GM12892 (cell line): ENCODE measurements around the gene DHX58.

Experiments
- DNase-seq: peaks from one replicate; pipeline ENCODE4 v3.0.0; 2011; ENCODE audit not compliant: insufficient read length
- FAIRE-seq: peaks from 2 replicates; lab custom pipeline; 2011; peaks lifted over from hg19 to GRCh38; lab: Jason Lieb, UNC
- POLR2A ChIP-seq: IDR thresholded peaks from 2 replicates; pipeline ENCODE4 v1.6.1; 2011; ENCODE audit warnings: low read depth, low read length, control low read depth
- POLR2AphosphoS5 ChIP-seq: IDR thresholded peaks from 2 replicates; pipeline ENCODE4 v1.6.1; 2011; ENCODE audit warnings: low read depth, low read length, control low read depth
- TAF1 ChIP-seq: IDR thresholded peaks from 2 replicates; pipeline ENCODE4 v1.6.1; 2011; ENCODE audit warnings: low read depth, mild to moderate bottlenecking, control low read depth, low read length, borderline replicate concordance

Gene DHX58

GRCh38 chr17:42068979-42069378 is 43.5 kb downstream of the DHX58 start:
- DNase-seq (no peak), FAIRE-seq (no peak)
- no peak for TF ChIP-seq TAF1
- no peak for TF ChIP-seq POLR2AphosphoS5
- TF ChIP-seq POLR2A = no peak

GRCh38 chr17:42067371-42068091 is 45.0 kb downstream of the DHX58 start:
- no peak for DNase-seq
- TF ChIP-seq POLR2AphosphoS5 = no peak
- TF ChIP-seq TAF1 = no peak
- TF ChIP-seq POLR2A = no peak
- peak; percentile 71 for FAIRE-seq

- FAIRE-seq (no peak), DNase-seq (no peak)
- TF ChIP-seq TAF1 (no peak), POLR2A (no peak), POLR2AphosphoS5 (no peak)
These were observed 47.3 kb downstream of the DHX58 start for GRCh38 chr17:42065201-42065600.

- no peak for DNase-seq
- no peak for FAIRE-seq
- TF ChIP-seq TAF1 (no peak), POLR2AphosphoS5 (no peak), POLR2A (no peak)
These were observed 49.8 kb downstream of the DHX58 start for GRCh38 chr17:42062681-42063080.

GRCh38 chr17:42061646-42062487 is 50.6 kb downstream of the DHX58 start:
- TF ChIP-seq TAF1 (no peak), POLR2A (no peak), POLR2AphosphoS5 (no peak)
- DNase-seq (no peak), FAIRE-seq (no peak)

GRCh38 chr17:42060231-42060630 is 52.3 kb downstream of the DHX58 start:
- DNase-seq = no peak
- no peak for TF ChIP-seq POLR2A
- TF ChIP-seq TAF1 = no peak
- TF ChIP-seq POLR2AphosphoS5 = no peak
- FAIRE-seq = no peak

- no peak for FAIRE-seq
- DNase-seq = no peak
- TF ChIP-seq TAF1 = no peak
- no peak for TF ChIP-seq POLR2A
- TF ChIP-seq POLR2AphosphoS5 = no peak
These were observed 52.7 kb downstream of the DHX58 start for GRCh38 chr17:42059815-42060214.

GRCh38 chr17:42058063-42058462 is 54.5 kb downstream of the DHX58 start:
- DNase-seq (no peak), FAIRE-seq (no peak)
- TF ChIP-seq TAF1 (no peak), POLR2A (no peak), POLR2AphosphoS5 (no peak)

GRCh38 chr17:42056635-42057034 is 55.9 kb downstream of the DHX58 start:
- no peak for DNase-seq
- TF ChIP-seq TAF1 = no peak
- TF ChIP-seq POLR2AphosphoS5 = no peak
- TF ChIP-seq POLR2A = no peak
- no peak for FAIRE-seq

- no peak for FAIRE-seq
- TF ChIP-seq POLR2A (no peak), POLR2AphosphoS5 (no peak), TAF1 (no peak)
- DNase-seq = no peak
These were observed 57.0 kb downstream of the DHX58 start for GRCh38 chr17:42055496-42055895.

GRCh38 chr17:42055027-42055426 is 57.5 kb downstream of the DHX58 start:
- TF ChIP-seq TAF1 (no peak), POLR2A (no peak), POLR2AphosphoS5 (no peak)
- FAIRE-seq = no peak
- no peak for DNase-seq
